HG03066 (cell line): ENCODE measurements around the gene AOPEP.
"Not testable (repeated sequence)": the region's sequence is repeated elsewhere in the genome, so short reads cannot be mapped to it uniquely, and the experiment has no call there.

Experiments used
- ATAC-seq: cut with Tn5 transposase; IDR thresholded peaks from one replicate; pipeline ENCODE4 v1.9.1; 2021; ENCODE audit warnings: low read depth; ENCODE audit not compliant: unreplicated experiment

The AOPEP gene

DNA sequence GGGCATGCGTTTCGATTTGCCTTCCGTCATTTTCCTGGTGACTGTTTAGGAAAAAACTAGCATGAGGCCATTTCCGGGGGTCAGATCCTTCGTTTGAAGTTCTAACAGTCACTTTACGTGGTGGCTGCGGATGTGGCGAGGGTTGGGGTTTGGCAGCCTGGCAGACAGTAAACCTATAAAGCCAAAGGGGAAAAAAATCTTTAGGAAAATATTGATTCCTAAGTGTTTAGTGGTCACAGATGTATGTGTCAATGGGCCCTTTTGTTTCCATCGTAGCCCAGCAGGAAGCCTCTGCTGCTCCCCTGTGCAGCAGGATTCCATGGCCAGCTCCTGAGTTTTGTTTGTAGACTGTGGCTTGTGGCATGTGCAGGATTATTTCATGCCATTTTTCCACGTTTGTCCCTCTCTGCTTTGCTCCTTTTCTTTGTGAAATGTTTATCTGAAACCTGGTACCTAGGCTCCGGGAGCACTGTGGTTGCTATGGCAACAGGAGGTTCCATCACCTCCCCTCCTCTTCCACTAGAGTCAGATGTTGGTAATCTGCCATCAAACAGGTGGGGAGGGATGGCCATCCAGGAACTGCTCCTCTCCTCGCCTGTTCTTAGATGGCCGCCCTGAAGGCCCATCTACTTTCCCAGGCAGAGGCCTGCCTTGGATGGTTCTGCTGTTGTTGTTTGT, 202.3 kb downstream of the AOPEP start:
- ATAC-seq: no peak

DNA sequence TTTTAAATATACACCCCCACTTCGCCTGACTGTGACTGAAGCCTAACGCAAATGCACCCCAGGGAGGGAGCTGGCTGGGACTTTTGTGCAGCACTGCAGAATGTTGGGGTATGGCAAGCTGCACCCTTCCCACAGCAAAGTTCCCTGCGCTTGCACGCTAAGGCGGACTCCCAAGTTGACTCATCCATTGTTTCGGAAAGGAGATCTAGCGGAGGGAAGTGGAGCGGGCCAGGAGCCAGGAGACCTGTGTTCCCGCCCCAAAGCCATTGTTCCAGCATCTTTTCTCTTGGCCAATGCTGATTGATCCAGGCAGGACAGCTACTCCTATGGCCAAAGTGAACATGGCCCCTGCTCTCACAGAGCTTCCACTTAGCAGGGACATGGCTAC, 202.9 kb downstream of the AOPEP start:
- no peak for ATAC-seq

DNA sequence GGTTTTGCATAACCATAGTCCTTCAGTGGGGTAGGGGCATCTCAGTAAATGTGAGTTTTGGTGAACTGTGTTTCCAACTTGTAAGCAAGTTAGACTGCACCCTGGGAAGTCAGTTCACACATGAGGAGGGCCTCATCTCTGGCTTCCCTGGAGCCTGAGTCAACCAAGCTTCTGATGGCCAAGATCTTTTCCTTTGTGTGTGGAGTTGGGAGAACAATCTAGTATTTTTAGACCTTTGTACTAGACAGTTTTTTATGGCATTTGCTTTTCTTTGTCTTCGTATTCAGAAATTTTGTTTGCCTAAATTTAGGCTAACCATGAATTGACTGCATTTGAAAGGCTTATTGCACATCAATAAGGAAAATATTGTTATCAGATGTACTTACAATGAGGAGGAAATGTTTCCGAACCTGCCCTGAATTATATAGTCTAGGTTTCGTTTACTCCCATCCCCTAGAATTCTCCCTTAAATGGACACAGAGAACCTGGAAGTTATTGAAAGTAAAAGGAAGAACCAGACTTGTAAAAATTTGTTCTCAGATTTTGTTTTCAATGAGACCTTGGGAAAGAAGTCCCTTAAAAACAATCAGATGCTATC, 204.6 kb downstream of the AOPEP start:
- ATAC-seq: no peak

DNA sequence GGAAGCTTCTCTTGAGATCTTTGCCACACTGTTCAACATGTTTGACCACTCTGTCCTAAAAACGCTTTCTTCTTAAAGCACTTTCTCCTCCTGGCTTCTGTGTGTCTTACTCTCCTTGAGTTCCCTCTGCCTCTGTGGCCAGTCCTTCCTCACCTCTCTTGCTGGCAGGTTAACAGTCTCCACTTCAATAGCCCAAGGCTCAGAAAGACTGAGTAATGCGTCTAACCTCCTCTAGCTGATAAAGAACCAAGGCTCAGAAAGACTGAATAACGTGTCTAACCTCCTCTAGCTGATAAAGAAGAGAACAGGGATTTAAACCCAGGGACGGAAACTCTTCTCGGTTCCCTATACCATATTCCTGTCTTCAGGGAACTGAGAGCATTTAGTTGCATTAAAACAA, 205.2 kb downstream of the AOPEP start:
- ATAC-seq: no peak

DNA sequence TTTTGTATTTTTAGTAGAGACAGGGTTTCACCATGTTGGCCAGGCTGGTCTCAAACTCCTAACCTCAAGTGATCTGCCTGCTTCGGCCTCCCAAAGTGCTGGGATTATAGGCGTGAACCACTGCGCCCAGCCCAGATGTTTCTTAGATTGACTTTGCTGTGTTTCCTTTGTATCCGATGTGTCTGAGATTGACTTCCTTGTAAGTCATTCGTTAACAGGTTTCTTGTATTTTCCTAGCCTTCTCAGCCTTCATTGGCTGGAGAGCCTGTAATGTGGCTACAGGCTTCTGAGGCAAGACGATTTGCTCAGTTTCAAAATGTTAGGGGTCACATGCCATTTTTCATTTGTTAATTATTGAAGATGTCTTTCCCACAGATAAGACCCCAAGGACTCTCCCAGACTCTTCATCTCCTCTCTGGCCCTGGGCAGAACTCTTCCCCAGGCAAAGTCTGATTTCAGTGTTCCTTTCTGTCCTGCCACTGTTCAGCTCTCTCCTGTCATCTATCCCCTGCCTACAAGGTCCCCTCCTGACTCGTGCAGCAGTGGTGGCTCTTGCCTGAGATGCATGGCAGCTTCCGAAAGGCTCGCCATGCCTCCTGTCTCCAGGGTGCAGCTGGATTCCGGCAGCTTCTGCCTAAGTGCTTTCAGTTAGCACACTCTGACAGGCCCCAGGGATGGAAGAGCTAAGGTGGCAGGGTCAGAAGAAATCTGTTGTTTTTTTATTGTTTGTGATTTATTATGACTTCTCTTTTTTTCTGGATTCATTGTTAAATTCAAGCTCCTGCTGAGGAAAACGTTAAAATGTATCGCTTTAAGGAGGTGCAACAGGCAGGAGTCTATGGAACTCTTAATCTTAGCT, 206.4 kb downstream of the AOPEP start:
- no peak for ATAC-seq

DNA sequence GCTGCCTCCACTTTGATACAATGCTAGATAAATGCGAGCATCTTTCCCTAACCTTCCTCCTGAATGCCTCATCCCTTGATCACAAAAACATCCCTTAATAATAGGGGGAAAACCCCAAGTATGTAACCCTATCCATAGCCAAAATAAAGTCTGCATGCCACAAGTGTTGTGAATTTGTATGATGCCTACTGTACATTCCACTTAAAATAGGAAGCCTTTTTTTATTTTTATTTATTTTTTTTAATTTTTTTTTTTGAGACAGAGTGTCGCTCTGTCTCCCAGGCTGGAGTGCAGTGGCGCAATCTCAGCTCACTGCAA, 207.0 kb downstream of the AOPEP start:
- no peak for ATAC-seq

DNA sequence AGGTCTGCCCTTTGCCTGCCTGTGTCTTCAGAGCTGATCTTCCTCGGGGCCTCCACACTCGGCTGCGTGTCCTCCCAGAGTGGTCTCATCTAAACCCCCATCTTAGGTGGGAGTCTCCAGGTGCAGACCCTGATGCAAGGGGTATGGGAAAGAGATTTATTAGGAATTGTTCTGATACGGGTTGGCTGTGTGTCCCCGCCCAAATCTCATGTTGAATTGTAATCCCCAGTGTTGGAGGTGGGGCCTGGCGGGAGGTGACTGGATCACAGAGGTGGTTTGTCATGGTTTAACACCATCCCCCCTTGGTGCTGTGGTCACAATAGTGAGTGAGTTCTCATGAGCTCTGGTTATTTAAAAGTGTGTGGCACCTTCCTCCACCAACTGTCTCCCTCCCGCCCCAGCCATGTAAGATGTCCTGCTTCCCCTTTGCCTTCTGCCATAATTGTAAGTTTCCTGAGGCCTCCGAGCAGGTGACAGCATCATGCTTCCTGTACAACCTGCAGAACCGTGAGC, 208.4 kb downstream of the AOPEP start:
- ATAC-seq: no peak

DNA sequence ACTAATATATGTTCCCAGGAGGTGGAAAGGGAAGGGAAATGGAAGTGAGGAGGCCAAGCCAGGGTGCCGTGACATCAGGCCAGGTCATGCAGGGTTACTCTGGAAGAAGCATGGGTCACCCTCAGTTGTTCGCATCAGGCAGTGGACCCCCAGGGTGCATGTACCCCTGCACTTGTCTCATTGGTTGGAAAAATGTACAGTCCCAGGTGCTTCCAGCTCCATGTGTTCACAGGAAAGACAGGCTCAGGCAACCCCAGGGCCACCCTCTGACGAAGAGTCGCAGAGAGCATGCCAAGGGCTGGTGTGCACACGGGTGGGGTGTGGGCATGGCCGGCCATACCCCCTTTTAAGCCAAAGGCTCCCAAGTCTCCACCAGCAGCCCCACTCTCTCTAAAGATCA, 208.9 kb downstream of the AOPEP start:
- ATAC-seq: no peak

DNA sequence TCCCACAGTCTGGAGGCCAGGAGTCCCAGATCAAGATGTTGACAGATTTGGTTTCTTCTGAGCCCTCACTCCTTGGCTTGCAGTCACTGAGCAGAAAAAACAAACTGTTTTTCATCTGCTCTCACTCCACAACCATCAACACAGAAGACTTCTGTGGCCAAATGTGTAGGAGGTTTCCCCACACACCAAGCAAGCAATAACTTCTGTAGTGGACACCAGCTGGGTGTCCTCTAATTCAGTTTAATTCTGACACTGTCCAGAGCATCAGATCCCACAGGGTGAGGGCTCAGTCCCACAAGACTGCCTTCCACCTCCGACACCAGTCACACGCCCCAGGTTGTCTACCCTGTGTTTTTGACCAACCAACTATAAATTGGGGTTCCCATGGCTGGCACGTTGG, 209.9 kb downstream of the AOPEP start:
- ATAC-seq: no peak

DNA sequence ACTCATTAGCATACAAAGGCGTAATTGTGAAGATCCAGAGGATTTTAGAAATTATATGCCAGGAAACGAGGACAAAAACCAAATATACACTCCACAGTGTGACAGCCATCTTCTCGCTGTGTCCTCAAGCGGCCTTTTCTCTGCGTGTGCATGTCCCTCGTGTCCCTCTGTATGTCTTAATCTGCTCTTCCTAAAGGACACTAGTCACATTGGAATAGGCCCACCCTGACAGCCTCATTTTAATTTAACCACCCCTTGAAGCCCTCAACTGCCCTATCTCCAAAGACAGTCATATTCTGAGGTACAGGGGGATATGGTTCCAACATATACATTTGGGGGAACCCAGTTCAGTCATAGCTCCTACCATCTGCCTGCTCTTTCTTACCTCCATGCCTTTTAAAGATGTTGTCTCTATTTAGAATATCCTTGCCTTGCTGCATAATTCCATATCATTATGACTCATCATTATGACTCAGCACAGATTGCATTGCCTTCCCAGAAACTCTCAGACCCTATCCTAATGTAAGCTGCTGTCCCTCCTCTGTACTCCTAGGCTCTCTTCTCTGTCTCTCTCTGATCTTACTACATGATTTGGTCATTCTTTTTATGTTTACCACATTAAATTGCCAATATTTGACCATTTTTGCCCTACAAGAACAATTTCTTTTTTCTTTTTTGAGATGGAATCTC, 210.9 kb downstream of the AOPEP start:
- no peak for ATAC-seq

DNA sequence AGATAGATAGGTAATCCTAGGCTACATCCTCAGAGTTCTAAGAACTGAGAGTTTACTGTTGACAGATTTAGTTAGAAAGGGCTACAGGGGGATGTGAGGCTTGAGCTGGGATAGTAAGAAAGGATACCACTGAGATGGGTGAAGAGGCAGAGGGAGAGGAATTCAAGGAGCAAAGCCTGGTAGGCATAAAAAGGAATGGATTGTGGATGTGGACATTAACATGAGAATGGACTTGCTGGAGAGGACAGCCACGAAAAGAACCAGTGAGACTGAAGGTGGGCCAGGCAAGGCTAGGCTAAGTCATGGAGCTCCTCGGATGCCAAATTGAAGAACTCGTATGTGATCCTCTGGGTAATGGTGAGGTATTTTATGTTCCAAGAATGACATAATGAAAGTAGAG, 211.9 kb downstream of the AOPEP start:
- ATAC-seq: no peak

DNA sequence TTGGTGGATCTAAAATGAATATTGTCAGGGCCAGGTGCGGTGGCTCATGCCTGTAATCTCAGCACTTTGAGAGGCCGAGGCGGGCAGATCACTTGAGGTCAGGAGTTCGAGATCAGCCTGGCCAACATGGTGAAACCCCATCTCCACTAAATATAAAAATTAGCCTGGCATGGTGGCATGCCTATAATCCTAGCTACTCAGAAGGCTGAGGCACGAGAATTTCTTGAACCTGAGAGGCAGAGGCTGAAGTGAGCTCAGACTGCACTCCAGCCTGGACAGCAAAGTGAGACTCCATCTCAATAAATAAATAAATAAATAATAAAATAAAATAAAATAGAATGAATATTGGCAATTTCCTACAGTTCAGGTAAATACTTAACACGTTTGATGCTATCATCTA, 213.8 kb downstream of the AOPEP start:
- ATAC-seq: not testable (repeated sequence)

DNA sequence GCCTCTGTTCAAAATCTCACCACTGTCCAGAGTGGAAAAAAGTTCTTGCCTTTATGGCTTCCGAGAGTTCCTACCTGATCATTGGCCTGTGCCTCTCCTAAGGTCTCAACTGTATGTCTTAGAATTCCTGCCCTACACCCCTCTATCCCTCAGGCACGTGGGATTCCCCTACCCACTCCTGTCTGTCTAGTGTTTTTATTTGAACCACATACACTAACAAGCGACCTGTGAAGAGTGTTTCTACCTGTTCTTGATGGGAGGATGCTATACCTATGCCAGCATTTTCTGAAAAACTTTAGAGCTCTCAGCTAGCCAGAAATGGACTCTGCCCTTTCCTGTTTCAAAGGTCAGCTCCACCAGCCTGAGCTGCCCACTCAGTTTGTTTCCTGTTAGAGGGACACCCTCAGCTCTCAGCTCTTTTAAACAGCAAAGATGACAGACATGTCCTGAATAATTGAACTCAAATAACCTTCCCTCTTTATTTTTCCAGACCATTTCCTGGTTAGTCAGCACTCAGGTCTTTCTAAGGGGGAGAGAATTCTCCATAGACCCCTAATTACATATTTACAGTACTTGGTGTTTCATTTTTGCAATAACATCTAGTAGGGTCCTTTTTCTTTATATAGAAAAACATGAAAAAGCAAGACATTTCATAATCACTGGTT, 214.8 kb downstream of the AOPEP start:
- no peak for ATAC-seq

DNA sequence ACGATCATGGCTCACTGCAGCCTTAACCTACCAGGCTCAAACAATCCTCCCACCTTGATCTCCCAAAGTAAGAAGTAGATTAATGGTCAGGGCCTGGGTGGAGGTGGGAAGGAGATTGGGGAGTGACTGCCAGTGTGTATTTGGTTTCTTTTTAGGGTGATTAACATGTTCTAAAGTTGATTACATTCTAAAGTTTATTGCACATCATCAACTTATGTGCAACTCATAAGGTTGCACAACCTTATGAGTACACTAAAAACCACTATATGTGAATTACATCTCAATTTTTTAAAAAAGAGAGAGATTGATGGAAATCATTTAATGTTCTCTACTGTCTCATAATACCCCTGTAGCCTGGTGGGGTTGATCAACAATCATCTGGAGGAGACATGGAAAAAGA, 218.1 kb downstream of the AOPEP start:
- no peak for ATAC-seq

DNA sequence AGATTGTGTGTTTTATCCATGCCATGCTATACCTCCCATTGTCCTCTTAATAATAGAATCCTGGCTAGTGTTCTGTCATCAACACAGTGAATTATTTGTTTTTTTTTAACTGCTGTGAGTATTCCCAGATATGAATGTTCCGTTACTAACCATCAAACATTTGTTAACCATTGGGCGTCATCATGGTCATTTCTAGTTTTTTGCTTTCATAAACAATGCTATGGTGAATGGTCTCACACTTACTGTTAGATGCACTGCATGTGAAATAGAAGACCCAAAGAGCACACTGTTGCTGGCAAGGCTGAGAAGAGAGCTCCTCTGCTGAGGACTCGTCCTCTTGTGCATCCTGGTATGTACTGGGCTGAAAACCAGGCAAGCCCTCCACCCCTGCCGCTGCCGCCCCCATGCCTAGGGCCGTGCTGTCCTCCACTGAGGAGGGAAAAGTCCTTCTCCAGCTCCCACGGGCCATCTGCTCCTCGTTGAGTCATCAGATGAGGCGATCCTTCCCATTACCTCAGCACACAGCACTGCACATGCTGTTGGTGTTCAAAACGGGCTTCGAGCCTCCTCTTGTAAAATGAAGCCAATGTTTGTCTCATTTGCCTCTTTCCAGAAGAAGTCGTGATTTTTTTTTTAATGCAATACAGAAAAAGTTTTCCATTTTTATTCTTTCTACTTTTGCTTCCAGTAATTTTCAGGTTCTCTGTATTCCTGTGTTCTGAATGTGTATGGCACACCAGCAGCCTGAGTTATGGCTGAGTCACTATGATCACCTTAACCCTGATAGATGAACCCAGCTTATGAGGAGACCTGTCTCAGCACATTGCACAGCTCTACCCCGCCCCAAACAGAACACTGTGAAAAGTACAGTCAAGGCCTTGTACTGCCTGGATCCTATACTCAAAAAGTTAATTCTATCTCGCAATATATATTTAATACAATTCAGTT, 219.0 kb downstream of the AOPEP start:
- no peak for ATAC-seq

DNA sequence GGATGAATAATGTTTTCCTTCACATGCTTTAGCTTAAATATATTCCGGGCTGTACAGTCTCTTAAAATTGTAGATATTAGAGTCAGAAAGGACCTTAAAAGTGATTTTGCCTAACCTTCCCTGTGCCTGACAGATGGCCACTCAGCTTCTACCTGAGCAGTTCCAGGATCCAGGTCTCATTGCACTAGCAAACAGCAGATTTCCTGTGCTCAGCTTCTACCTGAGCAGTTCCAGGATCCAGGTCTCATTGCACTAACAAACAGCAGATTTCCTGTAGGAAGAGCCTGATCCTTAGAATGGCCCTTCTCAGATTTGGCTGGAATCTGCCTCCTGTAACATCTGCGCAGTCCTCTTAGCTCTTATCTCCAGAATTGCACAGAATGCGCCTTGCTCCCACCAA, 219.8 kb downstream of the AOPEP start:
- no peak for ATAC-seq

DNA sequence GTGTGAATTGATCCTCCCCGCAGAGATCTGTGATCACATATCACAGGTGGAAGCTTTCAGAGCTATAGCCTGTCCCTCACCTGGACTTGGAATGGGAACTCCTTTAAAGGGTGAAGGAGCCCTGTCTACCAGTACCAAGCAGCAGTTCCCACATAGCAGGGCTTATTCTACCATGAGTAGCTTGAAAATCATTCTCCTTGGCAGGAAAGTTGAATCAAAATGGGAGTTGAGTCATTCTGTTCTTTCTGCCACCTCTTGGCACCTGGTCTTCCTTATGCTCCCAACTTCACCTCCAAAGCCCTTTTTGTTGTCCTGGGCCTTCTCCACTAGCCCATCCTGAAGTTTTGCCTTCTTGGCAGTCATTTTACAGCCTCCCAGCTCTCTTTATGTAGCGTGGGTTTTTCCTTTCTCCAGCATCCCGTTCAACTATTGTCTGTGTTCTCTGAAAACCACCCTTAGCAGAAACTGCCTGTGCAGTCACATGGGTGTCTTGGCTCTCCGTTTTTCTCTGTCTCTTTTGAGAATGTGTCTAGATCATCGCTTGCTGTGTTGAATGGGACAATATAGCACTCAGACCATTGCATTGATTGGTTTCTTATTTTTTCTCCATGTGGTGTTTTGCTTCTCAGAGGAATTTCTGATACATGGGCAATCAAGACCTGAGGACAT, 222.2 kb downstream of the AOPEP start:
- no peak for ATAC-seq

DNA sequence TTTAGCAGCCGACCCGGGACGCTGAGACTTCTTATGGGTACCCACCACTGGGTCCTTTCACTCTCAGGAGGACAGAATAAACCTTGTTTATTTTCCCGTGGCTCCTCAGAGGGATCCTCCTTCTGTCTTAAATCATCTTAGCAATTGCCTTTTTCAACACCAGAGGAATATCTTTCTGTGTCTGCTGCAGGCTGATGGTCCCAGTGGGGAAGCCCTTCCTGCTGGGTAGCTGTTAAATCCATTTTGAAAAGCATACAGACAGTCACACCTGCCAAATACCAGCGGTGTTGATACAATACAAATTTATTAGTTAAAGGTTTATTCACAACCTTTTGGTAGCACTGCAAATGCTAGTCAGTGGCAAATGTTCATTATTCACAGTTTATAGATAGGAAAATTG, 222.9 kb downstream of the AOPEP start:
- no peak for ATAC-seq

DNA sequence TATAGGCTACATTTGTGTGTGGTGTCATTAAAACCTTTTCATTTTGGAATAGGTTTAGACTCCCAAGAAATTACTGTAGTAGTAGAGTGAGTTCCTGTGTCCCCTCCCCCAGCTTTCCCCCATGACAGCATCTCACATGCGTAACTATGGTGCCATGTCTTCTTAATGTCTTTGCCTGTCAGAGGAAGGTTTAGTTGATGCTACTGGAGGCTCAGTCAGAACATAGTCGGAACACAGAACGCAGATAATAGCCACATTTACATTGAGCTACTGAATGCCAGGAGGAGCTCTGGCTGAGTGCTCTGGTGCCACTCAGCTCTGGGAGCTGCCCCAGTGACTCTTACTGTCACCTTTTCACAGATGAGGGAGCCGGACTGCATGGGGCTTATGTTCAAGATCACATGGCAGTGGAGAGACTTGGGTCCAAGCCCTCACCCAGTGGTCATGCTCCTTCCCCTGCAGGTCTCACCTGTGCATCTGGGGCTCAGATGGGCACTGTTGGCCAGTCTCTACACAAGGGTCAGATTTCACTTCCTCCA, 223.6 kb downstream of the AOPEP start:
- no peak for ATAC-seq
